MV-4-11 (cell line): Measurements from ENCODE around the gene TMBIM6.

ENCODE experiments used
- DNase-seq: peaks from one replicate; lab custom pipeline; 2025; lab: John Stamatoyannopoulos, UW

Gene TMBIM6

GRCh38 chr12:49798248-49798647, 56.9 kb downstream of the TMBIM6 start:
- DNase-seq, result no peak

GRCh38 chr12:49798934-49799333, 57.6 kb downstream of the TMBIM6 start:
- no peak for DNase-seq

GRCh38 chr12:49800421-49801140, 59.2 kb downstream of the TMBIM6 start:
- DNase-seq, result no peak

GRCh38 chr12:49801141-49802063, 60.0 kb downstream of the TMBIM6 start:
- no peak for DNase-seq

DNA sequence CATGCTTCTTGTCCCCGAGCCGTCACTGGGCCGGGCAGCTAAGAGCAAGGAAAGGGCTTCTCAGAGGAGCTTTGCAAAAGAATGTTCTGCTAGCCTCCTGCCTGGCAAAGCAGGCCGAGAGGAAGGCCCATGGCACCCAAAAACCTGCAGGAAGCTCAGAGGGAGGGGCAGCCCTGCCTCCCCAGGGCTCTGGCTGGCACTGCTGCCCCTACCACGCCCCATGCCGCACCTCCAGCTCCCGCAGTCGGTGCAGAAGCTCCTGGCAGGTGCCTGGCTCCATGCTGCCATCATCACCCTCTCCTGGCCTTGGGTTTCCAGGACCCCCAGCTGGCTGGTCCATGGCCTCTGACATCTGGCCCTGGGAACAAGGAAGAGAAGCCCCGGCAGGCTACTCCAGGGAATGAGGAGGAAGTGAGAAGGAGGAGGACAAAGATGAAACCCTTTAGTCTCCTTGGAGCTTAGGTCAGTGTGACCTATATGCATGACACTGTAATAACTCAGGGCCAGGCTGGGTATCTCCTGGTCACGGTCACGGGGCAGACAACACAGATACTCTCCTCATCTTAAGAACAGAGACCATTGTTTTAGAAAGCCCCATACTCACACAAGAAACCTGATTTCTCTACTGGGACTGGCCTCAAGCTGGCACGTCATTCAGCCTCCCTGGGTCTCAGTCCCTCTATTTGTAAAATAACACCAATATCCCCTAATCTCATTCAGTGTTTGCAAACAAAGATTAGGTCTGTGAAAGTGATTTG, 62.5 kb downstream of the TMBIM6 start:
- DNase-seq, result no peak

GRCh38 chr12:49804821-49805220, 63.5 kb downstream of the TMBIM6 start:
- DNase-seq, result no peak

- DNase-seq, result no peak
Measured at GRCh38 chr12:49805409-49805808, 64.1 kb downstream of the TMBIM6 start.

- no peak for DNase-seq
Measured at GRCh38 chr12:49806321-49806813, 65.0 kb downstream of the TMBIM6 start.

DNA sequence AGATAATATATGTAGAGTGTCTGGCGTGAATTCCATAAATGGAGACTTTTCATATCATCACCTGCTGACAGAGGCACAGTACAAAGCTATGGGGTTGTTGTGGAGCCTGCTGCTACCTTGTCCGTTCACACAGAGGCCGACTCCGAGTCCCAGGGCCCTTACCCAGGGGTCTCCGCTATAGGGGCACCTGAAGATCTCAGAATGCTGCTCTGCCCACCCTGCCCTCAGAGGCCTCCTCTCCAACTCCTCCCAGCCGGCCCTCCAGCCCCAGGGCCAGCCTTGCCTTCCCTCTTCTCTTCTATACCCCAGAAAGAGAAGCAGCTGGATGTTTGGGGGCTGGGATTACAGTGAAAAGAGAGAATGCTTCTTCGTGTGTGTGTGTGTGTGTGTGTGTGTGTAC, 65.5 kb downstream of the TMBIM6 start:
- no peak for DNase-seq

- no peak for DNase-seq
Measured at GRCh38 chr12:49807991-49808580, 66.7 kb downstream of the TMBIM6 start.

DNA sequence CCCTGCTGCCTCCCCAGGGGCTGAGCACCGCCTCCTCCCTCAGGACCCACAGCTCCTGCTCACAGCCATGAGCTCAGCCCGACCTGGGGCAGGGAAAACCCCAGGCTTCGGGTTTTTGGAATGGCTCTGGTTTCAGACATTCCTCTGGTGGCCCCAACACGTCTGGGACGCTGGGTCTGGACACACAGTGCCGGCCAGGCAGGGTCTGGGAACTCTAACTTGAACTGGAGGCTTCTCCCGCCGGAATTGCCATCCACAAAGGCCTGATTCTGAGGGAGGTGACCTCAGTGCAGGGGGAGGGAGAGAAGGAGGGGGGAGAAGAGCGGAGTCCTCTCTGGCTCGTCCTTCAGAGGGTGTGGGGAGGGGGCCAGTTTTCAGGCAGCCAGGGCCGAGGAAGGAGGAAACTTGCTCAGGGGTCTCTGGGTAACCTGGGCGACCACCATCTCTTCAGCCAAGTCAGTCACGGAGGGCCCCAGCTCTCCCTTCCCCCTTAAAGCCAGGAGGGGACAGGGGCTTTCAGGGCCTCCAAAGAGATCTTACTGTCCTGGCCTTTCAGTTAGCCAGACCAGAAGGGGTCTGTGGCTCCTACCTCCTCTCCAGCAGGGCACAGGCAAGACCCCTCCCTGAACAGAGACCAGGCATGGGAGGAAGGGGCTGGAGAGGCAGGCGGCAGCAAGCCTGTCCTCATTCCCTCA, 67.5 kb downstream of the TMBIM6 start:
- no peak for DNase-seq

DNA sequence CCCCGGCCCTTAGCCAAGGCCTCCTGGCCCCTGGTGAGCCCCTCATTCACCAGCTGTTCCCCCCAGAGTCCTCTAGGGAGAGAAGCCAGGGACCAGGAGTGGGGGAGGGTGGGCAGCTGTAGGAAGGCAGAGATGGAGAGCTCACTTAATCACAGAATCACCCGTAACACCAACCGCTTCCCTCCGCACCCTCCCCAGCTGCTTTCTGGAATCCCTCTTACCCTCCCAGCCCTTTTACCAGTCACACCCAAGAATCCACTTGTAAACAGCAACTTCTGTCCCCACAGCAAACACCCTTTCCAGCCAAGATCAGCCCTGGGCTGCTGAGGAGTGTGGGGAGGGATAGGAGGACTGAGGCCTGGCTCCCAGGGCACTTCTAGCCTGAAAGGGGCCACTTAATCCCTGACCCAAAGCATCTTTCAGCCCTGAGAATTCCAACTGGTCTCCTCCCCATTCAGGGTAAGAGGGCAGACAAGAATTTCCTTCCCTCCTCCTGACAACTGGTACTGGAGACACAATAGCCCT, 68.1 kb downstream of the TMBIM6 start:
- DNase-seq, result no peak

- DNase-seq, result no peak
Measured at GRCh38 chr12:49809906-49810389, 68.6 kb downstream of the TMBIM6 start.

DNA sequence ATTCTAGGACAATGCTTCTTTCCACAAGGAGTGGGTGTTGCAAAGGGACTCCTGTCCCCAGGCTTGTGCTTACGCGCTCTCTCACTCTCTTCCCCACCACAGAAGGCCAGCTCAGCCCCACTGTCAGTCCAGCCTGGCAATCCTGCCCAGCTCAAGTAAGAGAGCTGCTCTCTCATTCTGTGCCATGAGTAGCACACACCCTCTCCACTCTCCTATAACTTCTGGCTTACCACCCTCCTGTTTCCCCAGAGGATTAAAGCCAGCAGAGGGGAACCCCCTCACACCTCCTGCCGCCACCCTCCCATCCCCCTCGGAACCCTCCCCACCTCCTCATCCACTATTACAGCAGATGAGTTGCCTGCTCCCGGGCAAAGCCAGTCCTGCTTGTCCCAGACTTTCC, 69.8 kb downstream of the TMBIM6 start:
- DNase-seq, result no peak

DNA sequence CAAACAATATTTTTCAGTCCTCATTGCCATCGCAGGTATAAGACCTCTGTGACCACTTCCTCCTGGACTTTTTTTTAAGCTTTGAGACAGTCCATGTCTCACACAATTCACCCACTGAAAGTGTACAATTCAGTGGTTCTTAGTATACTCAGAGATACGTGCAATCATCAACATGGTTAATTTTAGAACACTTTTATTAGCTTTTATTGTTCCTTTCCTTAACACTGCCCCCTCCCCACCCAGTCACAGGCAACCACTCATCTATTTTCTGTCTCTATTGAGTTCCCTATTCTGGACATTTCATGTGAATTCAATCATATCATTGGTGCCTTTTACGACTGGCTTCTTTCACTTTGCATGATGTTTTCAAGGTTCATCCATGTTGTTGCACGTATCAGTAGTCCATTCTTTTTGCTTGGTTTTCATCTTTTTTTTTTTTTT, 70.6 kb downstream of the TMBIM6 start:
- no peak for DNase-seq

DNA sequence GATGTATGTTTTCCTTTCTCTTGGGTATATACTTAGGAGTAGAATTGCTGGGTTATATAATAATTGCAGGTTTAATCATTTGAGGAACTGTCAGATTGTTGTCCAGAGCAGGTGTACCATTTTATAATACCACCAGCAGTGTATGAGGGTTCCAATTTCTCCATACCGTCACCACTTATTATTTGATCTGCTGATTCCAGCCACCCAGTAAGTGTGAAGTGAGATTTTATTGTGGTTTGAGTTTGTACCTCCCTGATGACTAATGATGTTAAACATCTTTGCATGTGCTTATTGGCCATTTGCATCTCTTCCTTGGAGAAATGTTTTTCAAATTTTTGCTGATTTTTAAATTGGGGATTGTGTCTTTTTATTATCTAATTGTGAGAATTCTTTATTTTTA, 71.8 kb downstream of the TMBIM6 start:
- no peak for DNase-seq
